Mesothelial cell of epicardium (in vitro differentiated cells): ENCODE data around the gene ZNF438. TPM values are rescaled to one million over a fixed set of nuclear protein-coding genes. Genes with fewer than 3 reads are reported as not detected.
A peak's percentile ranks its signal among the peaks of the same experiment; 100 is the strongest.

Experiments
- DNase-seq, 2 experiments: peaks; one replicate each; pipeline ENCODE4 v3.0.0; 2021; ENCODE audit warnings: low spot score in 2 of 2; ENCODE audit not compliant: unreplicated experiment in 2 of 2
- H3K27ac Mint-ChIP-seq: 2 replicates; pipeline ENCODE4 v1.8.0; 2021; ENCODE audit warnings: mixed read lengths
- H3K27me3 Mint-ChIP-seq: 2 replicates; pipeline ENCODE4 v1.8.0; 2021; ENCODE audit warnings: low read depth, mixed read lengths
- H3K36me3 Mint-ChIP-seq: 2 replicates; pipeline ENCODE4 v1.8.0; 2021; ENCODE audit warnings: mixed read lengths
- H3K4me1 Mint-ChIP-seq: 2 replicates; pipeline ENCODE4 v1.8.0; 2021; ENCODE audit warnings: mixed read lengths
- H3K4me3 Mint-ChIP-seq: 2 replicates; pipeline ENCODE4 v1.8.0; 2021; ENCODE audit warnings: mild to moderate bottlenecking, moderate library complexity, mixed read lengths
- H3K9me3 Mint-ChIP-seq: 2 replicates; pipeline ENCODE4 v1.8.0; 2021; ENCODE audit warnings: mixed read lengths
- CTCF ChIP-seq: fragments of 200-600 bp; sonication (generic); IDR thresholded peaks from one replicate; pipeline ENCODE4 v1.5.0; 2021; ENCODE audit warnings: antibody characterized with exemption; ENCODE audit not compliant: unreplicated experiment
- total RNA-seq: library from RNA; stranded (reverse); gene quantifications from 3 replicates; pipeline ENCODE4 v1.2.1, GENCODE V29; 2021

Gene ZNF438
- total RNA-seq, 1 donor from 2014 or later: 6.0 TPM

- DNase-seq: no peak
- TF ChIP-seq CTCF: no peak
- Mint-ChIP-seq H3K4me3 (no peak overlapping the region), H3K27ac (peak overlapping the region; percentile 78), H3K4me1 (peaks cover 80% of the 10 kb centered on the region), H3K27me3 (no peaks in the 10 kb centered on the region), H3K36me3 (no peaks in the 10 kb centered on the region), H3K9me3 (no peaks in the 10 kb centered on the region)
These were observed 214.9 kb downstream of the ZNF438 start for GRCh38 chr10:30816820-30817171.

- Mint-ChIP-seq H3K27ac (peak overlapping the region; percentile 78), H3K9me3 (no peaks in the 10 kb centered on the region), H3K27me3 (no peaks in the 10 kb centered on the region), H3K36me3 (no peaks in the 10 kb centered on the region), H3K4me1 (peaks cover 80% of the 10 kb centered on the region), H3K4me3 (no peak overlapping the region)
- TF ChIP-seq CTCF: no peak
- DNase-seq: no peak
These were observed 215.4 kb downstream of the ZNF438 start for GRCh38 chr10:30816159-30816819.

GRCh38 chr10:30813872-30814481 is 217.7 kb downstream of the ZNF438 start:
- Mint-ChIP-seq H3K4me1 (peaks cover 58% of the 10 kb centered on the region), H3K27ac (peak overlapping the region; percentile 94), H3K4me3 (no peak overlapping the region), H3K9me3 (no peaks in the 10 kb centered on the region), H3K27me3 (no peaks in the 10 kb centered on the region), H3K36me3 (no peaks in the 10 kb centered on the region)
- DNase-seq: no peak
- no peak for TF ChIP-seq CTCF

GRCh38 chr10:30812018-30812851 is 219.4 kb downstream of the ZNF438 start:
- peak overlapping the region; percentile 55 for H3K27ac Mint-ChIP-seq
- H3K9me3 Mint-ChIP-seq: no peaks in the 10 kb centered on the region
- no peak for TF ChIP-seq CTCF
- no peaks in the 10 kb centered on the region for H3K36me3 Mint-ChIP-seq
- peaks cover 58% of the 10 kb centered on the region for H3K4me1 Mint-ChIP-seq
- no peak overlapping the region for H3K4me3 Mint-ChIP-seq
- no peaks in the 10 kb centered on the region for H3K27me3 Mint-ChIP-seq
- no peak for DNase-seq

- H3K4me1 Mint-ChIP-seq: peaks cover 51% of the 10 kb centered on the region
- H3K27me3 Mint-ChIP-seq: no peaks in the 10 kb centered on the region
- no peak overlapping the region for H3K4me3 Mint-ChIP-seq
- H3K27ac Mint-ChIP-seq: peak overlapping the region; percentile 45
- no peak for TF ChIP-seq CTCF
- no peaks in the 10 kb centered on the region for H3K9me3 Mint-ChIP-seq
- no peaks in the 10 kb centered on the region for H3K36me3 Mint-ChIP-seq
- DNase-seq: no peak
These were observed 220.2 kb downstream of the ZNF438 start for GRCh38 chr10:30811276-30812017.
